LNCAP (cell line): Measurements from ENCODE around the gene CDK17.

Source experiments
- TF ChIP-seq, protein P1 (sequence below): fragments of 450-650 bp; IDR thresholded peaks from 2 replicates; pipeline ENCODE4 v1.5.1; 2017; ENCODE audit warnings: mild to moderate bottlenecking

The CDK17 gene

DNA sequence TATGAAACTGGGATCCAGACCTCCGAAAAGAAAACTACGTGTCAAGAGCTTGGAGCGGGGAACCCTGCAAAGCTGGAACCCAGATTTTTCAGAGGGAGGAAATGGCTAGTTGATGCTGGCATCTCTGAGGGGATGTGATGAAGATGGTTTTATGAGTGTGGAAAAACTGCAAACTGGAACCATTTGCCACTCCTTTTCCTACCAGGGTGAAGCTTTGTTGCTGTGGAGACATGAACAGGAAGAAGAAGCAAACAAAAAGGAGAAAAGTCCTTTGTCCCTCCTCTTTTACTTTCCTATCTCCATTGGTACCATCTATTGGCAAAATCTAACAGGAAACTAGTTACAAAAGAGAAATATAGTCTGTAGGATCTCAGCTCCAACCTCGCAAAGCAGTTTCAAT, 39.2 kb downstream of the CDK17 start:
- TF ChIP-seq, protein P1, sequence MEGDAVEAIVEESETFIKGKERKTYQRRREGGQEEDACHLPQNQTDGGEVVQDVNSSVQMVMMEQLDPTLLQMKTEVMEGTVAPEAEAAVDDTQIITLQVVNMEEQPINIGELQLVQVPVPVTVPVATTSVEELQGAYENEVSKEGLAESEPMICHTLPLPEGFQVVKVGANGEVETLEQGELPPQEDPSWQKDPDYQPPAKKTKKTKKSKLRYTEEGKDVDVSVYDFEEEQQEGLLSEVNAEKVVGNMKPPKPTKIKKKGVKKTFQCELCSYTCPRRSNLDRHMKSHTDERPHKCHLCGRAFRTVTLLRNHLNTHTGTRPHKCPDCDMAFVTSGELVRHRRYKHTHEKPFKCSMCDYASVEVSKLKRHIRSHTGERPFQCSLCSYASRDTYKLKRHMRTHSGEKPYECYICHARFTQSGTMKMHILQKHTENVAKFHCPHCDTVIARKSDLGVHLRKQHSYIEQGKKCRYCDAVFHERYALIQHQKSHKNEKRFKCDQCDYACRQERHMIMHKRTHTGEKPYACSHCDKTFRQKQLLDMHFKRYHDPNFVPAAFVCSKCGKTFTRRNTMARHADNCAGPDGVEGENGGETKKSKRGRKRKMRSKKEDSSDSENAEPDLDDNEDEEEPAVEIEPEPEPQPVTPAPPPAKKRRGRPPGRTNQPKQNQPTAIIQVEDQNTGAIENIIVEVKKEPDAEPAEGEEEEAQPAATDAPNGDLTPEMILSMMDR: no peak

- TF ChIP-seq, protein P1: no peak
These were observed 39.7 kb downstream of the CDK17 start for GRCh38 chr12:96360550-96360949.

- TF ChIP-seq, protein P1: no peak
These were observed 40.9 kb downstream of the CDK17 start for GRCh38 chr12:96359328-96359727.

DNA sequence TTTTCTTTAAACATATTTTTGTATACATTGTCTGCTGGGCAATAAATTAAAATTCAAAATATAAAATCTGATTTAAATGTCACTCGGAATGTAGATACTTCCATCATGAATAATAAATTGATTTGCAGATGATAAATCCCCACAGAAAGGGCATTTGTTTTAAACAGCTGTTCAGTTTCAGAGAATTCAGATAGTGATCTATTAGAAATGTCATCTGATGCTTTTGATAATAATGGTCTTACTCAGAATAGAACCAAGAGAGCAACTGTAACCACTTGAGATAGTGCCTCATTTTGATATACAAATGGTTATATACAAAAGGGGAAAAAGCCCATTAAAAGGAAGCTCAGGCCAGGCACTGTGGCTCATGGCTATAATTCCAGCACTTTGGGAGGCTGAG, 43.4 kb downstream of the CDK17 start:
- TF ChIP-seq, protein P1: no peak

GRCh38 chr12:96354844-96355534, 45.2 kb downstream of the CDK17 start:
- TF ChIP-seq, protein P1: no peak

DNA sequence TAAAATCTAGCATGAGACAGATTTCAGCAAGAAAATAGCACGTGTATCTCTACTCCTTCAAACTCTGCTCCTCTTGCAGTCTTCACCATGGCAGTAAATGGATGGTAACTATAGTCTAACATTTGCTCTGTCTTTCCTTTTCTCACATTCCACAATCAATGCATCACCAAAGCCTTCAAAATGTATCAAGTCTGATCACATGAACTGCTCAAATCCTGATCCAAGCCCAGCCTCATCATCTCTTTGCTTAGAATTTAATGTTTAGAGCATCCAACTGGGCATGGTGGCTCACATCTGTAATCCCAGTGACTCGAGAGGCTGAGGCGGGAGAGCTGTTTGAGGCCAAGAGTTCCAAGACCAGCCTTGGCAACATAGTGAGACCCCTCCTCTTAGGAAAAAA, 45.9 kb downstream of the CDK17 start:
- TF ChIP-seq, protein P1: no peak

GRCh38 chr12:96352161-96352835, 47.9 kb downstream of the CDK17 start:
- TF ChIP-seq, protein P1: no peak
